ENCODE results near the gene CCDC158. TPM values are rescaled to one million over a fixed set of nuclear protein-coding genes. Genes with fewer than 3 reads are reported as not detected.

The CCDC158 gene
- total RNA-seq, 2 experiments from 2014 or later = not detected

GRCh38 chr4:76407440-76408119 lies 13.4 kb downstream of the CCDC158 start:
- ChIA-PET CTCF (no interaction called here), POLR2A (no interaction called here)
- Mint-ChIP-seq H3K27me3 (peaks cover 24% of the 10 kb centered on the region), H3K27ac (no peak overlapping the region), H3K36me3 (ENCODE audit: low read depth) (no peaks in the 10 kb centered on the region), H3K4me3 (no peak overlapping the region), H3K9me3 (no peaks in the 10 kb centered on the region), H3K4me1 (no peaks in the 10 kb centered on the region)
- DNase-seq = no peak

GRCh38 chr4:76406081-76406480 lies 14.9 kb downstream of the CCDC158 start:
- DNase-seq = no peak
- Mint-ChIP-seq H3K36me3 (ENCODE audit: low read depth) (no peaks in the 10 kb centered on the region), H3K27ac (no peak overlapping the region), H3K4me1 (no peaks in the 10 kb centered on the region), H3K27me3 (peaks cover 34% of the 10 kb centered on the region), H3K9me3 (no peaks in the 10 kb centered on the region), H3K4me3 (no peak overlapping the region)
- POLR2A ChIA-PET = no interaction called here
- CTCF ChIA-PET = no interaction called here

- no peaks in the 10 kb centered on the region for H3K4me1 Mint-ChIP-seq
- POLR2A ChIA-PET = interaction anchor here (1.0 kb wide), 1 partner anchor 27 kb away, joined by 3 read pairs; no protein-coding TSS in a partner anchor
Measured at GRCh38 chr4:76401654-76402053, 19.3 kb downstream of the CCDC158 start.

GRCh38 chr4:76388160-76388908 lies 32.6 kb downstream of the CCDC158 start:
- Mint-ChIP-seq H3K4me3 (no peak overlapping the region), H3K4me1 (no peaks in the 10 kb centered on the region), H3K36me3 (ENCODE audit: low read depth) (no peaks in the 10 kb centered on the region), H3K27ac (no peak overlapping the region), H3K27me3 (peaks cover 55% of the 10 kb centered on the region), H3K9me3 (peaks cover 5% of the 10 kb centered on the region)
- no peak for DNase-seq
- CTCF ChIA-PET = interaction anchor here (0.7 to 2.4 kb wide), 3 partner anchors 10 to 903 kb away, joined by 3 to 12 read pairs (median 4); no protein-coding TSS in a partner anchor
- POLR2A ChIA-PET = no interaction called here

More at GRCh38 chr4:76401654-76402053, 19.3 kb downstream of the CCDC158 start:
- peaks cover 48% of the 10 kb centered on the region for H3K27me3 Mint-ChIP-seq
- H3K4me3 Mint-ChIP-seq = no peak overlapping the region
- H3K27ac Mint-ChIP-seq = no peak overlapping the region
- no peaks in the 10 kb centered on the region for H3K36me3 Mint-ChIP-seq (ENCODE audit: low read depth)
- peaks cover 5% of the 10 kb centered on the region for H3K9me3 Mint-ChIP-seq
- DNase-seq = no peak
- CTCF ChIA-PET = no interaction called here

GRCh38 chr4:76386566-76387305 lies 34.2 kb downstream of the CCDC158 start:
- no peaks in the 10 kb centered on the region for H3K4me1 Mint-ChIP-seq

GRCh38 chr4:76385974-76386373 lies 35.0 kb downstream of the CCDC158 start:
- no peak overlapping the region for H3K27ac Mint-ChIP-seq
- no peak overlapping the region for H3K4me3 Mint-ChIP-seq
- POLR2A ChIA-PET = no interaction called here
- H3K9me3 Mint-ChIP-seq = peaks cover 5% of the 10 kb centered on the region
- DNase-seq = no peak
- H3K4me1 Mint-ChIP-seq = no peaks in the 10 kb centered on the region
- no peaks in the 10 kb centered on the region for H3K36me3 Mint-ChIP-seq (ENCODE audit: low read depth)
- H3K27me3 Mint-ChIP-seq = peaks cover 36% of the 10 kb centered on the region
- CTCF ChIA-PET = no interaction called here

More at GRCh38 chr4:76386566-76387305, 34.2 kb downstream of the CCDC158 start:
- H3K27me3 Mint-ChIP-seq = peaks cover 44% of the 10 kb centered on the region
- POLR2A ChIA-PET = no interaction called here
- no peak overlapping the region for H3K27ac Mint-ChIP-seq
- CTCF ChIA-PET = interaction anchor here (2.4 kb wide), 1 partner anchor 9 kb away, joined by 12 read pairs; no protein-coding TSS in a partner anchor
- H3K9me3 Mint-ChIP-seq = peaks cover 5% of the 10 kb centered on the region
- no peaks in the 10 kb centered on the region for H3K36me3 Mint-ChIP-seq (ENCODE audit: low read depth)
- no peak for DNase-seq
- H3K4me3 Mint-ChIP-seq = no peak overlapping the region

- no peak for DNase-seq
- no peaks in the 10 kb centered on the region for H3K36me3 Mint-ChIP-seq (ENCODE audit: low read depth)
- CTCF ChIA-PET = no interaction called here
- no peak overlapping the region for H3K27ac Mint-ChIP-seq
- peaks cover 22% of the 10 kb centered on the region for H3K27me3 Mint-ChIP-seq
- POLR2A ChIA-PET = no interaction called here
- H3K4me1 Mint-ChIP-seq = no peaks in the 10 kb centered on the region
- no peaks in the 10 kb centered on the region for H3K9me3 Mint-ChIP-seq
- H3K4me3 Mint-ChIP-seq = no peak overlapping the region
Measured at GRCh38 chr4:76384052-76384451, 36.9 kb downstream of the CCDC158 start.

GRCh38 chr4:76383001-76383400 lies 37.9 kb downstream of the CCDC158 start:
- H3K27ac Mint-ChIP-seq = no peak overlapping the region
- CTCF ChIA-PET = no interaction called here
- H3K27me3 Mint-ChIP-seq = peaks cover 16% of the 10 kb centered on the region
- POLR2A ChIA-PET = no interaction called here
- no peaks in the 10 kb centered on the region for H3K36me3 Mint-ChIP-seq (ENCODE audit: low read depth)
- no peaks in the 10 kb centered on the region for H3K4me1 Mint-ChIP-seq
- H3K4me3 Mint-ChIP-seq = no peak overlapping the region
- no peak for DNase-seq
- no peaks in the 10 kb centered on the region for H3K9me3 Mint-ChIP-seq

GRCh38 chr4:76381986-76382385 lies 39.0 kb downstream of the CCDC158 start:
- ChIA-PET POLR2A (no interaction called here), CTCF (interaction anchor here (2.0 kb wide), 1 partner anchor 202 kb away, joined by 10 read pairs; no protein-coding TSS in a partner anchor)
- no peak overlapping the region for H3K27ac Mint-ChIP-seq
- H3K27me3 Mint-ChIP-seq = peaks cover 16% of the 10 kb centered on the region
- H3K36me3 Mint-ChIP-seq (ENCODE audit: low read depth) = no peaks in the 10 kb centered on the region
- H3K4me3 Mint-ChIP-seq = no peak overlapping the region
- no peaks in the 10 kb centered on the region for H3K4me1 Mint-ChIP-seq
- no peak for DNase-seq
- no peaks in the 10 kb centered on the region for H3K9me3 Mint-ChIP-seq

GRCh38 chr4:76380561-76380960 lies 40.4 kb downstream of the CCDC158 start:
- POLR2A ChIA-PET = no interaction called here

GRCh38 chr4:76377911-76378310 lies 43.0 kb downstream of the CCDC158 start:
- H3K27me3 Mint-ChIP-seq = peaks cover 3% of the 10 kb centered on the region
- no peaks in the 10 kb centered on the region for H3K9me3 Mint-ChIP-seq
- CTCF ChIA-PET = interaction anchor here (0.8 to 6.3 kb wide), 28 partner anchors 9 to 382 kb away, joined by 3 to 238 read pairs (median 5); partner anchors contain the start of genes FAM47E, NUP54 and STBD1
- DNase-seq = peak; percentile 64
- no peaks in the 10 kb centered on the region for H3K36me3 Mint-ChIP-seq (ENCODE audit: low read depth)
- no peak overlapping the region for H3K4me3 Mint-ChIP-seq
- no peaks in the 10 kb centered on the region for H3K4me1 Mint-ChIP-seq
- H3K27ac Mint-ChIP-seq = no peak overlapping the region
- POLR2A ChIA-PET = interaction anchor here (1.2 to 1.3 kb wide), 2 partner anchors 72 to 198 kb away, joined by 3 to 4 read pairs; no protein-coding TSS in a partner anchor

More at GRCh38 chr4:76380561-76380960, 40.4 kb downstream of the CCDC158 start:
- no peaks in the 10 kb centered on the region for H3K36me3 Mint-ChIP-seq (ENCODE audit: low read depth)
- H3K27me3 Mint-ChIP-seq = peaks cover 16% of the 10 kb centered on the region
- H3K4me1 Mint-ChIP-seq = no peaks in the 10 kb centered on the region
- H3K4me3 Mint-ChIP-seq = no peak overlapping the region
- DNase-seq = no peak
- H3K9me3 Mint-ChIP-seq = no peaks in the 10 kb centered on the region
- H3K27ac Mint-ChIP-seq = no peak overlapping the region
- CTCF ChIA-PET = interaction anchor here (2.0 kb wide), 1 partner anchor 201 kb away, joined by 10 read pairs; no protein-coding TSS in a partner anchor

GRCh38 chr4:76377481-76377901 lies 43.5 kb downstream of the CCDC158 start:
- Mint-ChIP-seq H3K36me3 (ENCODE audit: low read depth) (no peaks in the 10 kb centered on the region), H3K9me3 (no peaks in the 10 kb centered on the region), H3K27me3 (peaks cover 3% of the 10 kb centered on the region), H3K27ac (no peak overlapping the region), H3K4me1 (no peaks in the 10 kb centered on the region), H3K4me3 (no peak overlapping the region)
- CTCF ChIA-PET = interaction anchor here (0.8 to 6.3 kb wide), 27 partner anchors 9 to 382 kb away, joined by 3 to 238 read pairs (median 5); partner anchors contain the start of genes FAM47E, NUP54 and STBD1
- POLR2A ChIA-PET = interaction anchor here (1.2 to 1.3 kb wide), 2 partner anchors 72 to 198 kb away, joined by 3 to 4 read pairs; no protein-coding TSS in a partner anchor
- DNase-seq = no peak
